ENCODE data around the gene COL27A1.

Gene COL27A1

DNA sequence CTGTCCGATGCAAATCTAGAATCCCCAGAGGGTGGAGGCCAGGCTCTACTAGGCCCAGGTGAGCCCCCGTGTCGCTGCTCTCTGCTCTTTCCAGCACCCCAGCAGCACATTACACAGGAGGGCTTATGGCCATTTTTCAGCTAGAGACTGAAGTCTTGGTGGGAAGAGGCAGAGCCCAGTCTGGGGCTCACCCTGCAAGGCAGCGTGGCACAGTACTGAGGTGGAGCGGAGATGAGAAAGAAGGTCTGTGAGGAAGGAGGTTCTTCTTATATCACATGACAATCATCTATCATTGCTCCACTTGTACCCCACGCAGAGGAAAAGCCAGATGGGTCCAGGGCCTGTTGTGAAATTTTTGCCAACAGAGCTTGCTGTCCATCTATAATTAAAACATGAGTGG is 46.2 kb upstream of the COL27A1 start:
- TF ChIP-seq, protein P1, sequence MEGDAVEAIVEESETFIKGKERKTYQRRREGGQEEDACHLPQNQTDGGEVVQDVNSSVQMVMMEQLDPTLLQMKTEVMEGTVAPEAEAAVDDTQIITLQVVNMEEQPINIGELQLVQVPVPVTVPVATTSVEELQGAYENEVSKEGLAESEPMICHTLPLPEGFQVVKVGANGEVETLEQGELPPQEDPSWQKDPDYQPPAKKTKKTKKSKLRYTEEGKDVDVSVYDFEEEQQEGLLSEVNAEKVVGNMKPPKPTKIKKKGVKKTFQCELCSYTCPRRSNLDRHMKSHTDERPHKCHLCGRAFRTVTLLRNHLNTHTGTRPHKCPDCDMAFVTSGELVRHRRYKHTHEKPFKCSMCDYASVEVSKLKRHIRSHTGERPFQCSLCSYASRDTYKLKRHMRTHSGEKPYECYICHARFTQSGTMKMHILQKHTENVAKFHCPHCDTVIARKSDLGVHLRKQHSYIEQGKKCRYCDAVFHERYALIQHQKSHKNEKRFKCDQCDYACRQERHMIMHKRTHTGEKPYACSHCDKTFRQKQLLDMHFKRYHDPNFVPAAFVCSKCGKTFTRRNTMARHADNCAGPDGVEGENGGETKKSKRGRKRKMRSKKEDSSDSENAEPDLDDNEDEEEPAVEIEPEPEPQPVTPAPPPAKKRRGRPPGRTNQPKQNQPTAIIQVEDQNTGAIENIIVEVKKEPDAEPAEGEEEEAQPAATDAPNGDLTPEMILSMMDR (IDR thresholded peaks at IDR 0.05; ENCODE audit: insufficient read depth, low read length): no peak
- TF ChIP-seq POLR2AphosphoS5 (IDR thresholded peaks at IDR 0.05; ENCODE audit: low read depth) (no peak), GABPA (IDR thresholded peaks at IDR 0.05; ENCODE audit: low read depth) (no peak), SPI1 (IDR thresholded peaks at IDR 0.05; ENCODE audit: borderline replicate concordance, low read depth) (no peak)
- TF ChIP-seq, protein P2, sequence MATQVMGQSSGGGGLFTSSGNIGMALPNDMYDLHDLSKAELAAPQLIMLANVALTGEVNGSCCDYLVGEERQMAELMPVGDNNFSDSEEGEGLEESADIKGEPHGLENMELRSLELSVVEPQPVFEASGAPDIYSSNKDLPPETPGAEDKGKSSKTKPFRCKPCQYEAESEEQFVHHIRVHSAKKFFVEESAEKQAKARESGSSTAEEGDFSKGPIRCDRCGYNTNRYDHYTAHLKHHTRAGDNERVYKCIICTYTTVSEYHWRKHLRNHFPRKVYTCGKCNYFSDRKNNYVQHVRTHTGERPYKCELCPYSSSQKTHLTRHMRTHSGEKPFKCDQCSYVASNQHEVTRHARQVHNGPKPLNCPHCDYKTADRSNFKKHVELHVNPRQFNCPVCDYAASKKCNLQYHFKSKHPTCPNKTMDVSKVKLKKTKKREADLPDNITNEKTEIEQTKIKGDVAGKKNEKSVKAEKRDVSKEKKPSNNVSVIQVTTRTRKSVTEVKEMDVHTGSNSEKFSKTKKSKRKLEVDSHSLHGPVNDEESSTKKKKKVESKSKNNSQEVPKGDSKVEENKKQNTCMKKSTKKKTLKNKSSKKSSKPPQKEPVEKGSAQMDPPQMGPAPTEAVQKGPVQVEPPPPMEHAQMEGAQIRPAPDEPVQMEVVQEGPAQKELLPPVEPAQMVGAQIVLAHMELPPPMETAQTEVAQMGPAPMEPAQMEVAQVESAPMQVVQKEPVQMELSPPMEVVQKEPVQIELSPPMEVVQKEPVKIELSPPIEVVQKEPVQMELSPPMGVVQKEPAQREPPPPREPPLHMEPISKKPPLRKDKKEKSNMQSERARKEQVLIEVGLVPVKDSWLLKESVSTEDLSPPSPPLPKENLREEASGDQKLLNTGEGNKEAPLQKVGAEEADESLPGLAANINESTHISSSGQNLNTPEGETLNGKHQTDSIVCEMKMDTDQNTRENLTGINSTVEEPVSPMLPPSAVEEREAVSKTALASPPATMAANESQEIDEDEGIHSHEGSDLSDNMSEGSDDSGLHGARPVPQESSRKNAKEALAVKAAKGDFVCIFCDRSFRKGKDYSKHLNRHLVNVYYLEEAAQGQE (IDR thresholded peaks at IDR 0.05; ENCODE audit: insufficient replicate concordance, low read depth): no peak
- no peak overlapping the region for H3K27ac ChIP-seq (replicated peaks)
- DNase-seq (ENCODE audit: low read depth in 1 of 2, low spot score in 1 of 2): no peak
- H3K4me3 ChIP-seq (replicated peaks; ENCODE audit: insufficient read depth, low read length): no peak overlapping the region
- no peaks in the 10 kb centered on the region for H3K27me3 ChIP-seq (ENCODE audit: insufficient read depth, poor library complexity, severe bottlenecking)

DNA sequence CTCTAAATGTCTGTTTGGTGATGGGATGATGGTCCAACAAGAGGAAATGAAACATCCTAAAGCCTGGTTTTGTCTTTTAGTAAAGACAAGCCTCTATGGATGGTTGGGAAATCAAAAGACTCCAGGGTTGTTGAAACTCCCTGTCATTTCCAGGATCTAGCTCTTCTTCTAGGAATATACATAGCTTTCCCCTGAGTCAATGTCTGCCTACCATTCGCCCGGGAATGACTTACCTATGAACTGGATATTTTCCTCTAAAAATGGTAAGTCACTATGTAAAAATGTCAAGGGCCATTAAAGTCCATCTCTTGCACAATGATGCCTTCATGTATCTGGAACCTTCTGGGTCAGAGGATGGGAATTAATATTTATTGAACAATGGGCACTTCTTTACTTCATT is 45.2 kb upstream of the COL27A1 start:
- DNase-seq (ENCODE audit: low read depth in 1 of 2, low spot score in 1 of 2): no peak
- no peaks in the 10 kb centered on the region for H3K27me3 ChIP-seq (ENCODE audit: insufficient read depth, poor library complexity, severe bottlenecking)
- TF ChIP-seq GABPA (IDR thresholded peaks at IDR 0.05; ENCODE audit: low read depth) (no peak), SPI1 (IDR thresholded peaks at IDR 0.05; ENCODE audit: borderline replicate concordance, low read depth) (no peak), POLR2AphosphoS5 (IDR thresholded peaks at IDR 0.05; ENCODE audit: low read depth) (no peak)
- TF ChIP-seq, protein P1 (IDR thresholded peaks at IDR 0.05; ENCODE audit: insufficient read depth, low read length): no peak
- TF ChIP-seq, protein P2 (IDR thresholded peaks at IDR 0.05; ENCODE audit: insufficient replicate concordance, low read depth): no peak
- H3K27ac ChIP-seq (replicated peaks): no peak overlapping the region
- H3K4me3 ChIP-seq (replicated peaks; ENCODE audit: insufficient read depth, low read length): no peak overlapping the region

DNA sequence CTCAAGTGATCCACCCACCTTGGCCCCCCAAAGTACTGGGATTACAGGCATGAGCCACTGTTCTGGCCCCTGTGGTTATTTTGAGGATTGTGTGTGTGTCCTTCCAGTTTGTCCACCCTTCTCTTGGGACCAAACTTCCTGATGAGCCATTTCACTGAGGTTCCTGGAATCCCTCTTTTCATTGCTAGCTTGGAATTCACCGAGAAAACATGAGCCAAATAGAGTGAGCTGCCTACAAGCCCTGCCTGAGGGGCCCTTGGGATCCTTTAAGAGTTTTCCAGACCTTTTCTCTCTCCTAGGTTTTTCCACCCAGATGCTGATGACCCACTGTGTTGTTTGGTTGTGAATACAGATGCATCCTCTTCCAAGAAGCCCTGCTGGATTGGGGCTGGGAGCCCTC is 43.0 kb upstream of the COL27A1 start:
- no peak for DNase-seq (ENCODE audit: low read depth in 1 of 2, low spot score in 1 of 2)
- Histone ChIP-seq H3K27me3 (ENCODE audit: insufficient read depth, poor library complexity, severe bottlenecking) (no peaks in the 10 kb centered on the region), H3K4me3 (replicated peaks; ENCODE audit: insufficient read depth, low read length) (no peak overlapping the region), H3K27ac (replicated peaks) (no peak overlapping the region)
- TF ChIP-seq SPI1 (IDR thresholded peaks at IDR 0.05; ENCODE audit: borderline replicate concordance, low read depth) (no peak), POLR2AphosphoS5 (IDR thresholded peaks at IDR 0.05; ENCODE audit: low read depth) (no peak), GABPA (IDR thresholded peaks at IDR 0.05; ENCODE audit: low read depth) (no peak)
- TF ChIP-seq, protein P2 (IDR thresholded peaks at IDR 0.05; ENCODE audit: insufficient replicate concordance, low read depth): no peak
- TF ChIP-seq, protein P1 (IDR thresholded peaks at IDR 0.05; ENCODE audit: insufficient read depth, low read length): no peak
